Keratinocyte (primary cell): Measurements from ENCODE around the gene BID. TPM values are rescaled to one million over a fixed set of nuclear protein-coding genes. Genes with fewer than 3 reads are reported as not detected.
A peak's percentile ranks its signal among the peaks of the same experiment; 100 is the strongest.

Experiments
- DNase-seq: peaks from one replicate; pipeline ENCODE4 v3.0.0-alpha.2; 2011; ENCODE audit warnings: low read depth, missing footprints, low spot score
- FAIRE-seq: peaks from 2 replicates; lab custom pipeline; 2011; peaks lifted over from hg19 to GRCh38; lab: Jason Lieb, UNC
- H2AFZ ChIP-seq: 2 replicates; pipeline ENCODE4 v1.6.0; 2012; ENCODE audit warnings: low read length, control low read depth, inconsistent platforms; ENCODE audit not compliant: control insufficient read depth
- H3K27ac ChIP-seq: 2 replicates; pipeline ENCODE4 v1.5.1; 2011; ENCODE audit warnings: low read length; ENCODE audit not compliant: control insufficient read depth, insufficient read depth
- H3K27me3 ChIP-seq: 3 replicates; pipeline ENCODE4 v1.6.0; 2011; ENCODE audit warnings: low read length; ENCODE audit not compliant: control insufficient read depth, insufficient read depth; ENCODE audit errors: extremely low read depth
- H3K36me3 ChIP-seq, 2 experiments: 2 replicates in 1 of 2; 3 replicates in 1 of 2; pipeline ENCODE4 v1.5.1; 2011; ENCODE audit warnings: low read length in 2 of 2, mild to moderate bottlenecking in 1 of 2; ENCODE audit not compliant: control insufficient read depth in 2 of 2, insufficient read depth in 2 of 2; ENCODE audit errors: extremely low read depth in 1 of 2
- H3K4me1 ChIP-seq: 3 replicates; pipeline ENCODE4 v1.5.1; 2011; ENCODE audit warnings: low read length; ENCODE audit not compliant: control insufficient read depth, insufficient read depth; ENCODE audit errors: extremely low read depth
- H3K4me2 ChIP-seq: 3 replicates; pipeline ENCODE4 v1.6.0; 2011; ENCODE audit warnings: low read depth, low read length; ENCODE audit not compliant: control insufficient read depth, insufficient read depth; ENCODE audit errors: extremely low read depth
- H3K4me3 ChIP-seq, 3 experiments: fragments of 200-600 bp in 1 of 3; sonication (generic) in 1 of 3; 2 replicates in 2 of 3; 3 replicates in 1 of 3; pipeline ENCODE4 v1.5.1; 2011 to 2016; ENCODE audit warnings: low read length in 3 of 3, mild to moderate bottlenecking in 3 of 3, control low read depth in 2 of 3, inconsistent platforms in 1 of 3, low read depth in 1 of 3, mixed read lengths in 1 of 3, mixed run types in 1 of 3, moderate library complexity in 1 of 3; ENCODE audit not compliant: control insufficient read depth in 2 of 3, insufficient read depth in 2 of 3; ENCODE audit errors: extremely low read depth in 1 of 3
- H3K79me2 ChIP-seq: 2 replicates; pipeline ENCODE4 v1.6.0; 2012; ENCODE audit warnings: low read length; ENCODE audit not compliant: control insufficient read depth, insufficient read depth
- H3K9ac ChIP-seq: 3 replicates; pipeline ENCODE4 v1.6.0; 2011; ENCODE audit warnings: low read length; ENCODE audit not compliant: control insufficient read depth, insufficient read depth; ENCODE audit errors: extremely low read depth
- H3K9me1 ChIP-seq: 3 replicates; pipeline ENCODE4 v1.6.0; 2011; ENCODE audit warnings: low read length; ENCODE audit not compliant: control insufficient read depth, insufficient read depth; ENCODE audit errors: extremely low read depth
- H3K9me3 ChIP-seq: 2 replicates; pipeline ENCODE4 v1.5.1; 2012; ENCODE audit warnings: low read depth, low read length; ENCODE audit not compliant: control insufficient read depth
- H4K20me1 ChIP-seq: 3 replicates; pipeline ENCODE4 v1.6.0; 2011; ENCODE audit warnings: low read length; ENCODE audit not compliant: control insufficient read depth, insufficient read depth; ENCODE audit errors: extremely low read depth
- CTCF ChIP-seq, 3 experiments: IDR thresholded peaks in 1 of 3; conservative IDR thresholded peaks in 1 of 3; optimal IDR thresholded peaks in 1 of 3; 2 replicates in 2 of 3; 3 replicates in 1 of 3; pipeline versions ENCODE3 to v1.5.1; 2011; ENCODE audit warnings: low read length in 3 of 3, mild to moderate bottlenecking in 3 of 3, moderate library complexity in 2 of 3, control low read depth in 1 of 3, inconsistent platforms in 1 of 3; ENCODE audit not compliant: insufficient read depth in 2 of 3; ENCODE audit errors: extremely low read depth in 1 of 3
- EZH2 ChIP-seq: IDR thresholded peaks from one replicate; pipeline ENCODE4 v1.6.1; 2012; ENCODE audit warnings: inconsistent platforms, mild to moderate bottlenecking, low read length, moderate library complexity
- dilution Hi-C: fragments of 300-500 bp; cut with MboI; formaldehyde crosslinking; loops from one replicate; pipeline ENCODE4 v1.7.0; 2020; ENCODE audit warnings: low sequenced_read_pairs; ENCODE audit not compliant: extremely low pct_ligation_motif_present
- polyA plus RNA-seq, 5 experiments: library from polyadenylated mRNA; depleted of rRNA in 3 of 5; stranded (reverse) in 3 of 5; stranded (forward) in 1 of 5; unstranded in 1 of 5; fragments of >200 nt; gene quantifications; 1 replicate in 1 of 5; 2 replicates in 3 of 5; 3 replicates in 1 of 5; pipeline versions ENCODE4 v1.2.1 to v1.2.3, GENCODE V29; 2011 to 2012; ENCODE audit warnings: missing spikeins in 2 of 5, low read depth in 1 of 5, low replicate concordance in 1 of 5

Gene BID
- polyA plus RNA-seq, 1 donor (not counting 4 experiments of a cell fraction or from before 2014, with no cell fraction given): 46.0 TPM

GRCh38 chr22:17706947-17707346, 67.3 kb downstream of the BID start:
- Histone ChIP-seq H3K27ac (peak overlapping the region; percentile 88), H3K4me1 (peaks cover 15% of the 10 kb centered on the region), H3K9me3 (no peaks in the 10 kb centered on the region), H3K36me3 (peaks cover 7 to 10% of the 10 kb centered on the region in 2 experiments), H4K20me1 (no peaks in the 10 kb centered on the region), H2AFZ (no peak overlapping the region), H3K79me2 (peaks cover 4% of the 10 kb centered on the region), H3K4me2 (peak overlapping the region; percentile 91), H3K4me3 (peak overlapping the region; percentile 14 to 47 (median 14)), H3K9ac (peak overlapping the region; percentile 73), H3K9me1 (no peaks in the 10 kb centered on the region), H3K27me3 (no peaks in the 10 kb centered on the region)
- TF ChIP-seq EZH2 (no peak), CTCF (optimal IDR thresholded peaks at IDR 0.05 in 1 of 3, IDR thresholded peaks at IDR 0.05 in 1 of 3, conservative IDR thresholded peaks at IDR 0.05 in 1 of 3; ENCODE audit: extremely low read depth in 1 of 3, insufficient read depth in 2 of 3, low read length in 3 of 3) (no peak)
- DNase-seq (no peak), FAIRE-seq (no peak)
- dilution Hi-C loops: no loop called here

- H3K9me1 ChIP-seq: no peaks in the 10 kb centered on the region
- H3K79me2 ChIP-seq: peaks cover 4% of the 10 kb centered on the region
- no peaks in the 10 kb centered on the region for H3K9me3 ChIP-seq
- H3K4me1 ChIP-seq: peaks cover 15% of the 10 kb centered on the region
- peak overlapping the region; percentile 88 for H3K27ac ChIP-seq
- dilution Hi-C loops: no loop called here
- DNase-seq: peak; percentile 56
- peak overlapping the region; percentile 14 to 60 (median 52) for H3K4me3 ChIP-seq
- H3K4me2 ChIP-seq: peak overlapping the region; percentile 91
- peaks cover 5 to 10% of the 10 kb centered on the region in 2 experiments for H3K36me3 ChIP-seq
- peak overlapping the region; percentile 63 for H2AFZ ChIP-seq
- TF ChIP-seq CTCF (optimal IDR thresholded peaks at IDR 0.05 in 1 of 3, IDR thresholded peaks at IDR 0.05 in 1 of 3, conservative IDR thresholded peaks at IDR 0.05 in 1 of 3; ENCODE audit: extremely low read depth in 1 of 3, insufficient read depth in 2 of 3, low read length in 3 of 3): no peak
- no peak for TF ChIP-seq EZH2
- no peaks in the 10 kb centered on the region for H4K20me1 ChIP-seq
- H3K9ac ChIP-seq: peak overlapping the region; percentile 73
- FAIRE-seq: peak; percentile 94
- no peaks in the 10 kb centered on the region for H3K27me3 ChIP-seq
Observed at GRCh38 chr22:17705951-17706900, 68.0 kb downstream of the BID start.
